Thymus (tissue), 11 donors: ENCODE data around the gene HCFC1. TPM values are rescaled to one million over a fixed set of nuclear protein-coding genes. Genes with fewer than 3 reads are reported as not detected.

Source experiments
- DNase-seq, 9 donors: peaks; one replicate each; pipeline ENCODE4 v3.0.0-alpha.2; 2013; ENCODE audit warnings: low spot score in 9 of 9, low read depth in 6 of 9, missing footprints in 1 of 9
- H3K27ac ChIP-seq, 2 donors: one replicate each; pipeline ENCODE4 v1.5.1; 2013; ENCODE audit warnings: control low read depth in 1 of 2, low read depth in 1 of 2, low read length in 1 of 2, mild to moderate bottlenecking in 1 of 2, moderate library complexity in 1 of 2
- H3K27me3 ChIP-seq, 2 donors: one replicate each; pipeline ENCODE4 v1.5.1; 2013; ENCODE audit warnings: low read length in 1 of 2; ENCODE audit not compliant: control insufficient read depth in 2 of 2, insufficient read depth in 1 of 2
- H3K36me3 ChIP-seq, 2 donors: one replicate each; pipeline ENCODE4 v1.5.1; 2013; ENCODE audit warnings: low read length in 1 of 2, mild to moderate bottlenecking in 1 of 2, moderate library complexity in 1 of 2; ENCODE audit not compliant: control insufficient read depth in 2 of 2, insufficient read depth in 2 of 2
- H3K4me1 ChIP-seq, 2 donors: one replicate each; pipeline ENCODE4 v1.5.1; 2013; ENCODE audit warnings: low read length in 2 of 2; ENCODE audit not compliant: control insufficient read depth in 2 of 2, insufficient read depth in 2 of 2
- H3K4me3 ChIP-seq, 2 donors: one replicate each; pipeline ENCODE4 v1.5.1; 2013; ENCODE audit warnings: low read length in 2 of 2, control low read depth in 1 of 2, mild to moderate bottlenecking in 1 of 2
- H3K9me3 ChIP-seq, 2 donors: one replicate each; pipeline ENCODE4 v1.5.1; 2013; ENCODE audit warnings: low read length in 1 of 2, mild to moderate bottlenecking in 1 of 2; ENCODE audit not compliant: control insufficient read depth in 2 of 2, insufficient read depth in 1 of 2
- WGBS: extraction: QIAGEN DNeasy Blood & Tissue Kit; methylation state at CpG from one replicate; pipeline ENCODE4 v1.1.7; 2013; 5-methylcytosine and 5-hydroxymethylcytosine counted together
- polyA plus RNA-seq: library from polyadenylated mRNA; stranded (reverse); fragments of 200-250 nt; gene quantifications from one replicate; pipeline ENCODE4 v1.2.3, GENCODE V29; 2013
- total RNA-seq: library from RNA; stranded (reverse); fragments of 120-200 nt; gene quantifications from one replicate; pipeline ENCODE4 v1.2.4, GENCODE V29; 2013
- donor health status: healthy.

HCFC1 gene
- total and polyA plus RNA-seq, 2 donors, result 12.7 to 21.9 TPM

DNA sequence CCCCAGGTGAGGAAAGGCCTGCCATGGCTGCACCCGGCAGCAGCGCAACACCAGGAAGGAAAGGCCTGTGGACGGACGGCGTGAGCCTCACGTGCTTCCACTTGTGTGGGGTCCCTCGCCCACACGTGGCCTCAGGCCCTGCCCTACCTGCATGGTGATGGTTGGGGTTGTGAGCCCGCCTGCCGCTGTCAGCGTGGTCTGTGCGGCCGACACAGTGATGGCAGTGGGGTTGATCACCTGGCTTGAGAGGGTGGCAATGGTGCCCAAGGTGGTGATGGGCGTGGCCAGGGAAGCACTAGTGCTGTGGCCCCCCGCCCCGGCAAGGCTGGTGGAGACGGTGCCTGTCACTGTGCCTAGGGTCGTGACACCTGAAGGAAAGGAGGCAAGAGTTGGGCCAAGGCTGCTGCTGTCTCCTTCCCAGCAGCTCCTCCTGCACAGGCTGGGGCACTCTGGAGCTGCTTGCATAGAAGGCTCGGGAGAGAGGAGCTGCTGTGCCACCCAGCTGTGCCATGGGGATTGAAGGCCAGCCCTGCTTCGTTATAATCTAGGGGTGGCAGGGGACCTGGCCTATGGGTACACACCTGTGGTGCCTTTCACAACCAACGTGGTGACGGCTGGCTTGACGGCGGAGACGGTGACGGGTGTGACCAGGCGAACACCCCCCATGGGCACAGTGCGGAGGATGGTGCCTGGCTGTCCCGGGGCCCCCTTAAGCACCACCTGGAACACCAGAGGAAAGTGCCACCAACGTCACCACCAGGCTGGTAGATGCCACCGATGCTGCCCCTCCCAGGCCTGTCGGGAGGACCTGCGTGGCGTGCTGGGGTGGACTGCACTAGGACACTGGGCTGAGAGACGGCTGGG, 15.3 kb downstream of the HCFC1 start:
- no peak for DNase-seq
- H3K36me3 ChIP-seq, result peaks cover 92 to 98% of the 10 kb centered on the region in 2 donors

DNA sequence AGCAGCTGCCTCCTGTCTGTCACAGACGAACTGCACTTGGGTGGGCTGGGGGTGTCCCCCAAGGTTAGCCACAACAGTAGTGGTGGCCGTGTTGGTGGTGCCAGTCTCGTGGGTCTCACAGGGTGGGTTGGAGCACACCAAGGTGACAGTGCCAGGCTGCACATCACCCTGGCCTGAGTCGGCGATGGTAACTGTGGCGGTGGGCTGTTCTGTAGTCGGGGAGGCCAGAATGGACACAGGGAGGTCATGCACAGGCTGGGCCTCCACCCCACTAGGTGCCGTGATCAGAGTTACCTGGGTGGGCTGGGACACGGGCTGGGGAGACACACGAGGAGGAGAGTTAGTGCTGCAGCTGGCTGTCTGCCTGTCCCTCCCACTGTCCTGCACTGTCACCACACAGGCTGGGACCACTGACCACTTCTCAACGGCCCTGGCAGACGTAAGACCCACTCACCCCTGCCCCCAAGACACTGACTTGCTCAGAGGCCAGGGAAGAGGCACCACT, 16.3 kb downstream of the HCFC1 start:
- 94% methylated on average over 12 of the region's 12 CpGs for WGBS
- DNase-seq, result no peak
- no peaks in the 10 kb centered on the region for H3K9me3 ChIP-seq

More for the DNA sequence above, 15.3 kb downstream of the HCFC1 start:
- WGBS, result 97% methylated on average over 35 of the region's 35 CpGs
- no peaks in the 10 kb centered on the region for H3K9me3 ChIP-seq
- no peak overlapping the region for H3K4me3 ChIP-seq
- H3K4me1 ChIP-seq, result peaks cover 0 to 5% of the 10 kb centered on the region in 2 donors
- no peak overlapping the region for H3K27ac ChIP-seq
- no peaks in the 10 kb centered on the region for H3K27me3 ChIP-seq

DNA sequence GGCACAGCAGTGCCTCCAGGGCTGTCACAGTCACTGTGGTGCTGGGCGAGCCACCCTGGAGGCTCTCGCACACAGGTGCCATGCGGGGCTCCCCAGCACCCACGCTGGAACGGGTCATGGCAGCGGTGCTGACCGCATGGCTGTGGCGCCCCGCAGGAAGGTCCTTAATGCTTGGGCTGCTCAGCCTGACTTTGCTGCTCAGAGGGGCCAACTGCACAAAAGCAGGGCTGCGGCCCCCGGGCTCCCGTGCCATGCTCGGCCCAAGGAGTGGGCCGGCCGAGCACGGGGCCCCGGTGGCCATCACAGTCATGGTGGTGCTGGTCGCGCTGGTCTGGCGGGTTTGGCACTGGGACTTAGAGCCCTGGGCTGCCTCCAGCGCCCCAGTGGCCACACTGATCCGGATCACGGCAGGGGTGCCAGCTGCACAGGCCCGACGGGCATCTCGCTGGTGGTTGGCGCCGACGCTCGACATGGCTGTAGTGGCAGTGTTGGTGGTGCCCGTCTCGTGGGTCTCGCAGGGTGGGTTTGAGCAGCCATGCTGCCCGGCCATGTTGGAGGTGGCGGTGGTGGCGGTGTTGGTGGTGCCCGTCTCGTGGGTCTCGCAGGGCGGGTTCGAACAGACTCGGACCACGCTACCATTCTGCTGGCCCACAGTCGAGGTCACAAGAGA, 16.9 kb downstream of the HCFC1 start:
- H3K27ac ChIP-seq, result no peak overlapping the region
- 98% methylated on average over 44 of the region's 44 CpGs for WGBS
- peaks cover 93 to 99% of the 10 kb centered on the region in 2 donors for H3K36me3 ChIP-seq
- no peak for DNase-seq
- no peak overlapping the region for H3K4me3 ChIP-seq
- H3K4me1 ChIP-seq, result peaks cover 0 to 9% of the 10 kb centered on the region in 2 donors
- no peaks in the 10 kb centered on the region for H3K9me3 ChIP-seq
- no peaks in the 10 kb centered on the region for H3K27me3 ChIP-seq

More for the DNA sequence above, 16.3 kb downstream of the HCFC1 start:
- Histone ChIP-seq H3K27me3 (no peaks in the 10 kb centered on the region), H3K4me1 (peaks cover 0 to 5% of the 10 kb centered on the region in 2 donors), H3K4me3 (no peak overlapping the region), H3K36me3 (peaks cover 93 to 99% of the 10 kb centered on the region in 2 donors), H3K27ac (no peak overlapping the region)

GRCh38 chrX:153953892-153954557, 17.6 kb downstream of the HCFC1 start:
- WGBS, result 94% methylated on average over 33 of the region's 33 CpGs
- no peaks in the 10 kb centered on the region for H3K27me3 ChIP-seq
- H3K4me1 ChIP-seq, result peaks cover 0 to 15% of the 10 kb centered on the region in 2 donors
- no peak overlapping the region for H3K4me3 ChIP-seq
- H3K9me3 ChIP-seq, result no peaks in the 10 kb centered on the region
- DNase-seq, result no peak
- peaks cover 90 to 98% of the 10 kb centered on the region in 2 donors for H3K36me3 ChIP-seq
- H3K27ac ChIP-seq, result no peak overlapping the region

DNA sequence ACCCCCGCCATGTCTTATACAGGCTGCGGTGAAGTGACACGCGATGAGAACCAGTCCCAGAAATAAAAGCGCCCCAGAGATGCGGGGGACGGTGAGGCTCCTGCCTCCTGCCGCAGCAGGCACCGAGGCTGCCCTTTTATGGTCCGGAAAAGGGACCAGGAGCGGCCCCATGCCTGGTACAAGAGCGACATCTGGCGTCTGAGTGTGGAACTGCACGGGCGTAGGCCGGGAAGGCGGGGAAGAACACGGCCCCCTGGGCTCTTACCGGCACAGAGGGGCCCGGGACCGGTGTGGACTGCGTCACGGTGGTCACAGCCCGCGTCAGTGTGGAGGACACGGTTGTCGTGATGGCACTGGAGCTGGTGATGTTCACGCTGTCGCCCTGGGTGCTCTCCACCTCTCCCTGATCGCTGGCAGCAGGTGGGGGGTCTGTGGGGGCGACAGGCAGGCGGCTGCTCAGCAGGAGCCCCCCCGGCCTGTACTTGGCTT, 18.2 kb downstream of the HCFC1 start:
- H3K9me3 ChIP-seq, result no peaks in the 10 kb centered on the region
- no peak overlapping the region for H3K4me3 ChIP-seq
- H3K27me3 ChIP-seq, result no peaks in the 10 kb centered on the region
- peaks cover 85 to 97% of the 10 kb centered on the region in 2 donors for H3K36me3 ChIP-seq
- WGBS, result 42% methylated on average over 33 of the region's 33 CpGs
- peak in 2 of 9 donors; percentile 79 to 80 for DNase-seq
- H3K4me1 ChIP-seq, result peaks cover 0 to 21% of the 10 kb centered on the region in 2 donors
- peak overlapping the region in 1 of 2 donors; percentile 33 for H3K27ac ChIP-seq

GRCh38 chrX:153952373-153953026, 19.1 kb downstream of the HCFC1 start:
- no peak overlapping the region for H3K4me3 ChIP-seq
- no peak for DNase-seq
- H3K27me3 ChIP-seq, result no peaks in the 10 kb centered on the region
- peaks cover 0 to 27% of the 10 kb centered on the region in 2 donors for H3K4me1 ChIP-seq
- no peaks in the 10 kb centered on the region for H3K9me3 ChIP-seq
- no peak overlapping the region for H3K27ac ChIP-seq
- H3K36me3 ChIP-seq, result peaks cover 85 to 94% of the 10 kb centered on the region in 2 donors
- 98% methylated on average over 32 of the region's 32 CpGs for WGBS

DNA sequence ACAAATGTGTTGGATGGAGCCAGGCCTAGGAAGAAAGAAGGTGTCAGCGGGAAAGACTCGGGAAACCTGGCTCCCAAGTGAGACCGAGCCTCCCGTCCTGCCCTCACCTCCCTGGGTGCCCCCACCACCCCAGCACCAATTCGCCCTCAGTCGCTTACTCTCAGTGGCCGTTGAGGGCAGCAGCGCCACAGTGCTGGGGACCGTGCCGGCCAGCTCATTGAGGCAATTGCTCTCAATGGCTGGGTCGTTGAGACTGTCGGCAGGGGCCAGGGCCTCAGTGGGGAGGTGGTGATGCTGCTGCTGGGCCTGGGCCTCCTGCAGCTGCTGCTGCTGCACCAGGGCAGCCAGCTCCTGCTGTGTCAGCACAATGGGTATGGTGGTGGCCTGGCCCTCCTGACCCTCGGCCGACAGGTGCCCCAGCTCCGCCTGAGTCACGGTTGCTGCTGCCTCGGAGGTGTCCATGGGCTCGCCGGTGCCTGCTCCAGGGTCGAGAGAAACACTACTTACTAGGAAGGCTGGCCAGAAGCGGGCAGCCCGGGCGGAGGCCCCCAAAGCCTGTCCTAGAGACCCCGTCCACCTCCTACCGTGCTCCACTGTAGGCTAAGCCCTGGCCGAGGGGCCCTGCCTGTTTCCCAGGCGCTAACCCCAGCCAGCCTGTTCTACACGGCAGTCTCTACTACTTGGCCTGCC, 19.8 kb downstream of the HCFC1 start:
- Histone ChIP-seq H3K27me3 (no peaks in the 10 kb centered on the region), H3K4me3 (no peak overlapping the region), H3K36me3 (peaks cover 78 to 91% of the 10 kb centered on the region in 2 donors), H3K27ac (no peak overlapping the region), H3K4me1 (peaks cover 2 to 32% of the 10 kb centered on the region in 2 donors), H3K9me3 (no peaks in the 10 kb centered on the region)
- 98% methylated on average over 28 of the region's 28 CpGs for WGBS
- DNase-seq, result no peak

GRCh38 chrX:153950127-153950526, 21.5 kb downstream of the HCFC1 start:
- Histone ChIP-seq H3K9me3 (no peaks in the 10 kb centered on the region), H3K4me1 (peaks cover 2 to 35% of the 10 kb centered on the region in 2 donors), H3K27ac (no peak overlapping the region), H3K27me3 (no peaks in the 10 kb centered on the region), H3K4me3 (no peak overlapping the region), H3K36me3 (peaks cover 61 to 74% of the 10 kb centered on the region in 2 donors)
- 91% methylated on average over 19 of the region's 19 CpGs for WGBS
- DNase-seq, result no peak
